Measurements from ENCODE around the gene CCDC40. TPM values are rescaled to one million over a fixed set of nuclear protein-coding genes. Genes with fewer than 3 reads are reported as not detected.
A peak's percentile ranks its signal among the peaks of the same experiment; 100 is the strongest.

Gene CCDC40
- total and polyA plus RNA-seq, 7 donors: 1.4 to 25.8 (median 5.3) TPM; not detected in 2

GRCh38 chr17:80006811-80007752, 29.4 kb upstream of the CCDC40 start:
- no peak overlapping the region for H3K4me3 ChIP-seq
- H3K4me1 ChIP-seq: peaks cover 0 to 17% (median 12%) of the 10 kb centered on the region in 4 donors
- no peak for DNase-seq
- no peak overlapping the region for H3K27ac ChIP-seq
- no peak for TF ChIP-seq POLR2AphosphoS5 (IDR thresholded peaks at IDR 0.05)
- no peak for TF ChIP-seq POLR2A (IDR thresholded peaks at IDR 0.05)
- no peak for TF ChIP-seq CTCF (IDR thresholded peaks at IDR 0.05)
- no peak for TF ChIP-seq EP300 (IDR thresholded peaks at IDR 0.05)
- 93 to 94% methylated on average over 30 of the region's 30 CpGs for WGBS, 2 donors
- no peaks in the 10 kb centered on the region for H3K9me3 ChIP-seq
- intact Hi-C loops (cut with DNase I): loop anchor here (5.0 kb wide), 3 partner anchors 75 to 140 kb away; partner anchors contain the start of genes EIF4A3 and GAA
- H3K36me3 ChIP-seq: peaks cover 0 to 19% (median 5%) of the 10 kb centered on the region in 4 donors
- H3K27me3 ChIP-seq: no peaks in the 10 kb centered on the region

- intact Hi-C loops (cut with DNase I): loop anchor here (2.0 to 5.0 kb wide), 4 partner anchors 27 to 139 kb away; partner anchors contain the start of genes EIF4A3, GAA and TBC1D16
- Histone ChIP-seq H3K36me3 (peaks cover 0 to 28% (median 7%) of the 10 kb centered on the region in 4 donors), H3K4me3 (no peak overlapping the region), H3K27ac (no peak overlapping the region), H3K27me3 (no peaks in the 10 kb centered on the region), H3K4me1 (peaks cover 0 to 17% (median 12%) of the 10 kb centered on the region in 4 donors), H3K9me3 (no peaks in the 10 kb centered on the region)
- no peak for TF ChIP-seq EP300 (IDR thresholded peaks at IDR 0.05)
- no peak for TF ChIP-seq POLR2AphosphoS5 (IDR thresholded peaks at IDR 0.05)
- TF ChIP-seq CTCF (IDR thresholded peaks at IDR 0.05): no peak
- TF ChIP-seq POLR2A (IDR thresholded peaks at IDR 0.05): no peak
- 78 to 87% methylated on average over 10 of the region's 10 CpGs for WGBS, 2 donors
- DNase-seq: no peak
Measured at GRCh38 chr17:80007939-80008338, 28.5 kb upstream of the CCDC40 start.

GRCh38 chr17:80008383-80008840, 28.0 kb upstream of the CCDC40 start:
- peak; percentile 90 for DNase-seq
- 9 to 20% methylated on average over 17 of the region's 17 CpGs for WGBS, 2 donors
- intact Hi-C loops (cut with DNase I): loop anchor here (2.0 to 5.0 kb wide), 4 partner anchors 26 to 139 kb away; partner anchors contain the start of genes EIF4A3, GAA and TBC1D16

GRCh38 chr17:80008848-80009247, 27.6 kb upstream of the CCDC40 start:
- TF ChIP-seq POLR2AphosphoS5 (IDR thresholded peaks at IDR 0.05): no peak
- no peak for TF ChIP-seq CTCF (IDR thresholded peaks at IDR 0.05)
- TF ChIP-seq EP300 (IDR thresholded peaks at IDR 0.05): no peak
- TF ChIP-seq POLR2A (IDR thresholded peaks at IDR 0.05): no peak
- DNase-seq: no peak
- no peak overlapping the region for H3K27ac ChIP-seq
- intact Hi-C loops (cut with DNase I): loop anchor here (2.0 to 5.0 kb wide), 4 partner anchors 26 to 138 kb away; partner anchors contain the start of genes EIF4A3, GAA and TBC1D16
- 78 to 90% methylated on average over 18 of the region's 18 CpGs for WGBS, 2 donors
- H3K36me3 ChIP-seq: peaks cover 0 to 33% (median 7%) of the 10 kb centered on the region in 4 donors
- H3K4me1 ChIP-seq: peaks cover 0 to 17% (median 12%) of the 10 kb centered on the region in 4 donors
- no peaks in the 10 kb centered on the region for H3K27me3 ChIP-seq
- H3K4me3 ChIP-seq: no peak overlapping the region
- no peaks in the 10 kb centered on the region for H3K9me3 ChIP-seq

More at GRCh38 chr17:80008383-80008840, 28.0 kb upstream of the CCDC40 start:
- Histone ChIP-seq H3K9me3 (no peaks in the 10 kb centered on the region), H3K36me3 (peaks cover 0 to 33% (median 7%) of the 10 kb centered on the region in 4 donors), H3K4me3 (no peak overlapping the region), H3K4me1 (peaks cover 0 to 17% (median 12%) of the 10 kb centered on the region in 4 donors), H3K27ac (no peak overlapping the region), H3K27me3 (no peaks in the 10 kb centered on the region)
- TF ChIP-seq POLR2A (IDR thresholded peaks at IDR 0.05) (no peak), CTCF (IDR thresholded peaks at IDR 0.05) (peak; percentile 84 to 93 (median 90)), POLR2AphosphoS5 (IDR thresholded peaks at IDR 0.05) (peak in 3 of 4 donors; percentile 28 to 53 (median 40)), EP300 (IDR thresholded peaks at IDR 0.05) (no peak)
